GM12865 (cell line): ENCODE data around the gene HACD3.

Experiments used
- DNase-seq: peaks from one replicate; pipeline ENCODE4 v3.0.0; 2010; ENCODE audit warnings: low read depth
- H3K4me3 ChIP-seq: 2 replicates; pipeline ENCODE4 v1.5.1; 2011; ENCODE audit warnings: mild to moderate bottlenecking, low read depth, low read length, control low read depth
- CTCF ChIP-seq: IDR thresholded peaks from 2 replicates; pipeline ENCODE4 v1.5.1; 2011; ENCODE audit warnings: low read length, control low read depth, low read depth, inconsistent platforms; ENCODE audit not compliant: insufficient read depth; ENCODE audit errors: missing control alignments

The HACD3 gene

DNA sequence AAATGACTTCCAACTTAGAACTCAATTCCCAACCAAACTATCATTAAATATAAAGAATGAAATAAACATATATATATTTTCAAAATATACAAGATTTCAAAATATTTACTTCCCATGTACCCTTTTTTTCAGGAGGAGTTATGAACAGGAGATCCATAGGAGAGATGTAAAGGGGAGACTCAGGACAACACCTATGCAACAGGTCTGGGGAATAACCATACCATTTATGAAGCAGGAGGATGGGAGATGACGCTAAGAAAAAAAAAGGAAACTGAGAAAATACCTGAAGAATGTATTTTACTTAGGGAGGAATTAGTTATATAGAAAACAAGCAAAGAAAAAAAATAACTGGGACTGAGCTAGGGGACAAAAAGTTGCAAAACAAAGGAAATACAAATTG, 56.8 kb downstream of the HACD3 start:
- no peak for DNase-seq
- TF ChIP-seq CTCF: no peak
- H3K4me3 ChIP-seq: no peak overlapping the region

- TF ChIP-seq CTCF: no peak
- peak; percentile 24 for DNase-seq
- no peak overlapping the region for H3K4me3 ChIP-seq
Measured at GRCh38 chr15:65595960-65596359, 65.7 kb downstream of the HACD3 start.

- H3K4me3 ChIP-seq: no peak overlapping the region
- DNase-seq: no peak
- no peak for TF ChIP-seq CTCF
Measured at GRCh38 chr15:65598468-65598867, 68.2 kb downstream of the HACD3 start.

- no peak for TF ChIP-seq CTCF
- DNase-seq: no peak
- H3K4me3 ChIP-seq: no peak overlapping the region
Measured at GRCh38 chr15:65599677-65600076, 69.4 kb downstream of the HACD3 start.

DNA sequence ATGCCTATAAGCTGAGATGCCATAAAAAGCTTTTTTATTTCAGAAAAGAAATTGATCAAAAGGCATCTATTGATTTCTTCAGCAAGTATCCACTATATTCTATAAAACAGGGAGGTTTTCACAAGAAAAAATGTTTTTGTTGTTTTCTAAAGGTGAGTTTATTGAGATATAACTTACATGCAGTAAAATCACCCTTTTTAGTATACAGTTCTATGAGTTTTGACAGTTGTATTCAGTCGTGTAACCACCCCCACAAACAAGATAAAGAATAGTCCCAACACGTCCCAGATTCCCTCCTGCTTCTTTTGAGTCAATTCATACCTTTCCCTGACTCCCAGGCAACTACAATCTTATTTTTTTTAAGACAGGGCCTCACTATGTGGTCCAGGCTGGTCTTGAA, 72.9 kb downstream of the HACD3 start:
- H3K4me3 ChIP-seq: no peak overlapping the region
- no peak for TF ChIP-seq CTCF
- no peak for DNase-seq

DNA sequence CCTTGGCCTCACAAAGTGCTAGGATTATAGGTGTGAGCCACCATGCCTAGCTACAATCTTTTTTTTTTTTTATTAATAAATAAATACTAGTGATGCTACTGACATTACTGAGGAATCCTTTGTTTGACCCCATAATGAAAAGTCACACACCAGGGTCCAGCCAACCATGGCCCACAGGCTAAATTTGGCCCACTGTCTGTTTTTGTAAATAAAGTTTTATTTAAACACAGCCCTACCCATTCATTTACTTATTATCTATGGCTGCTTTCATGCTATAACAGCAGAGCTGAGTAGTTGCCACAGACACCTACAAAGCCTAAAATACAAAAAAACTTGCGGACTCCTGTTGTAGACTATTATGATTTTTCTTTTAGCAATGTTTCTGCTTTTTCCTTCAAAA, 73.3 kb downstream of the HACD3 start:
- H3K4me3 ChIP-seq: no peak overlapping the region
- no peak for TF ChIP-seq CTCF
- DNase-seq: no peak

DNA sequence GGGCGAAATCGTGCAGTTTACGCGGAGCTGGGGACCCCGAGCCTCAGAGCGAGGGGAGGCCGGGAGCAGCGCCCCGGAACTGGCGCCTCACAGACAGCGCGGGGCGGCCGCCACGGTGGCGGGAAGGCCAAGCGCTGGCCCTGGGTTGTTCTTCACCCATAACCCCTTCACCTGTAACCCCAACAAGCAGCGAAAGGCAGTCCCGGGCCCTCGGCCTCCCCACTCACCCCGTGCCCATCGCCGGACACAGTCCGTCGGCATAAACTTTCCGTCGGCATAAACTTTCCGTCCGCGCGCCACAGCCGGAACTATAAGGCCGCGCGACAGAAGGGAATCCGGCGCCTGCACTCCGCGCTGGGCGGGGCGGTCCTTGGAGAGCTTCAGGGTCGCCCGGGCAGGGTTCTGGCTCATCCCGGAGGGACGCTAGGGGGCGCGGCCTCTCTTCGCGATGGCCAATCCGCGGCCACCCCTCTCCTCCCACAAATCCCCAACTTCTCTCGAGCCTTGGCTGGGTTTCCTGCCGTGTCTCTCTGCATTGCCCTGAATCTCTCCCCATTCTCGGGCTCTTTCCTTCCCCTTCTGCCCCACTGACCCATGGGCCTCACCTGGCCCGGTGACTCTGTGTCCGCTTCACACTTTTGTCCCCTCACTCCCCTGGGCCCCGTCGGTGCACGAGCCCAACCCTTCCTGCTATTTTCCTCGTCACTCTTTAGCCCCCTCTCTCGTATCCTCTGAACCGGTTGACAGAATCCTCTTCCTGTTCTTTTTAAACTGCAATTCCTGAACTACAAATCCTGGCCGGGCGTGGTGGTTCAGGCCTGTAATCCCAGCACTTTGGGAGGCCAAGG, 80.8 kb downstream of the HACD3 start, which contains the start of gene INTS14:
Gene INTS14, minus strand, starts transcription at position 261 of the 848 bp plus-strand sequence. CDS start 3,751 bp downstream, outside the sequence.
- H3K4me3 ChIP-seq: peak within 1 kb of the TSS; percentile 95
- DNase-seq: peak; percentile 98
- TF ChIP-seq CTCF: peak; percentile 68
